H1 (cell line): ENCODE results near the gene ERI3. TPM values are rescaled to one million over a fixed set of nuclear protein-coding genes. Genes with fewer than 3 reads are reported as not detected.

ENCODE experiments used
- CTCF ChIA-PET: fragments of 300-600 bp; sonication (Branson Sonifier 250); formaldehyde crosslinking; loops from one replicate; lab custom pipeline; 2021; ENCODE audit not compliant: partially characterized antibody; lab: Charles Lee
- POLR2A ChIA-PET: fragments of 300-600 bp; sonication (Branson Sonifier 250); formaldehyde crosslinking; loops from one replicate; lab custom pipeline; 2021; ENCODE audit warnings: inconsistent platforms; ENCODE audit not compliant: partially characterized antibody; lab: Charles Lee
- DNase-seq, 2 experiments: peaks; one replicate each; pipeline versions ENCODE4 v3.0.0 to v3.0.0-alpha.2; 2010 to 2022; ENCODE audit warnings: low spot score in 2 of 2, low read depth in 1 of 2, mixed read lengths in 1 of 2
- FAIRE-seq: peaks from 2 replicates; lab custom pipeline; 2011; peaks lifted over from hg19 to GRCh38; lab: Jason Lieb, UNC
- H2AFZ ChIP-seq: 2 replicates; pipeline ENCODE4 v1.8.1; 2012; ENCODE audit warnings: low read length, inconsistent platforms
- H2AK5ac ChIP-seq: 2 replicates; pipeline ENCODE4 v1.6.1; 2013; ENCODE audit warnings: low read depth, low read length
- H2BK120ac ChIP-seq: replicated peaks from 2 replicates; pipeline ENCODE3; 2013; ENCODE audit warnings: low read depth, low read length, inconsistent platforms
- H2BK12ac ChIP-seq: 2 replicates; pipeline ENCODE4 v1.6.1; 2013; ENCODE audit warnings: low read depth, low read length
- H2BK15ac ChIP-seq: 2 replicates; pipeline ENCODE4 v1.6.1; 2013; ENCODE audit warnings: low read length
- H2BK20ac ChIP-seq: 2 replicates; pipeline ENCODE4 v1.6.1; 2013; ENCODE audit warnings: low read length
- H2BK5ac ChIP-seq: 2 replicates; pipeline ENCODE4 v1.6.1; 2013; ENCODE audit warnings: low read depth, low read length
- H3K14ac ChIP-seq: 2 replicates; pipeline ENCODE4 v1.6.1; 2013; ENCODE audit warnings: inconsistent platforms; ENCODE audit not compliant: insufficient read length
- H3K18ac ChIP-seq: 2 replicates; pipeline ENCODE4 v1.6.1; 2013; ENCODE audit warnings: low read length; ENCODE audit errors: extremely low read depth
- H3K23ac ChIP-seq: 2 replicates; pipeline ENCODE4 v1.6.1; 2013; ENCODE audit warnings: inconsistent platforms; ENCODE audit not compliant: insufficient read length
- H3K23me2 ChIP-seq: 2 replicates; pipeline ENCODE4 v1.6.1; 2013; ENCODE audit warnings: low read depth, low read length
- H3K27ac ChIP-seq: 2 replicates; pipeline ENCODE4 v1.6.1; 2011; ENCODE audit warnings: low read depth, low read length, inconsistent platforms
- H3K27me3 ChIP-seq, 4 experiments: replicated peaks in 1 of 4; 1 replicate in 1 of 4; 2 replicates in 3 of 4; pipeline versions ENCODE4 v1.6.1 to v1.8.1; 2011 to 2013; ENCODE audit warnings: low read length in 3 of 4, mild to moderate bottlenecking in 3 of 4, inconsistent platforms in 2 of 4, mixed read lengths in 2 of 4, moderate library complexity in 1 of 4; ENCODE audit not compliant: control insufficient read depth in 3 of 4, insufficient read depth in 3 of 4; ENCODE audit errors: extremely low read depth in 1 of 4
- H3K36me3 ChIP-seq, 4 experiments: 2 replicates each; pipeline versions ENCODE4 v1.6.1 to v1.8.1; 2011 to 2013; ENCODE audit warnings: mild to moderate bottlenecking in 4 of 4, low read length in 3 of 4, moderate library complexity in 2 of 4, control low read depth in 1 of 4, inconsistent platforms in 1 of 4; ENCODE audit not compliant: insufficient read depth in 4 of 4, control insufficient read depth in 2 of 4
- H3K4ac ChIP-seq: replicated peaks from 2 replicates; pipeline ENCODE3; 2013; ENCODE audit warnings: low read length, low read depth, mixed read lengths, inconsistent platforms; ENCODE audit not compliant: insufficient read length
- H3K4me1 ChIP-seq, 4 experiments: replicated peaks in 1 of 4; 1 replicate in 1 of 4; 2 replicates in 3 of 4; pipeline versions ENCODE4 v1.6.1 to v1.8.1; 2011 to 2013; ENCODE audit warnings: low read length in 3 of 4, inconsistent platforms in 2 of 4, mixed read lengths in 1 of 4; ENCODE audit not compliant: insufficient read depth in 4 of 4, control insufficient read depth in 3 of 4
- H3K4me2 ChIP-seq, 2 experiments: 2 replicates each; pipeline versions ENCODE4 v1.6.1 to v1.8.1; 2011 to 2013; ENCODE audit warnings: low read depth in 2 of 2, low read length in 2 of 2, control low read depth in 1 of 2, inconsistent platforms in 1 of 2, mild to moderate bottlenecking in 1 of 2; ENCODE audit not compliant: insufficient read depth in 1 of 2
- H3K4me3 ChIP-seq, 4 experiments: fragments of 200-600, 300-600 bp in 1 of 4; sonication (generic), shearing (Covaris generic), sonication (Bioruptor Twin) in 1 of 4; 2 replicates each; pipeline versions ENCODE4 v1.5.1 to v1.8.1; 2011 to 2016; ENCODE audit warnings: low read length in 4 of 4, low read depth in 3 of 4, control low read depth in 2 of 4, inconsistent platforms in 2 of 4, mild to moderate bottlenecking in 2 of 4, mixed read lengths in 1 of 4, moderate library complexity in 1 of 4; ENCODE audit not compliant: insufficient read depth in 2 of 4; ENCODE audit errors: extremely low read depth in 1 of 4
- H3K56ac ChIP-seq: replicated peaks from 2 replicates; pipeline ENCODE3; 2013; ENCODE audit warnings: low read depth, mild to moderate bottlenecking, mixed read lengths, low read length, inconsistent platforms; ENCODE audit not compliant: insufficient read length
- H3K79me1 ChIP-seq: 2 replicates; pipeline ENCODE4 v1.6.1; 2013; ENCODE audit warnings: low read depth, low read length, control low read depth
- H3K79me2 ChIP-seq, 2 experiments: 2 replicates each; pipeline versions ENCODE4 v1.6.1 to v1.8.1; 2012 to 2013; ENCODE audit warnings: low read length in 2 of 2, mild to moderate bottlenecking in 2 of 2, inconsistent platforms in 1 of 2; ENCODE audit not compliant: insufficient read depth in 2 of 2, control insufficient read depth in 1 of 2
- H3K9ac ChIP-seq, 4 experiments: replicated peaks in 1 of 4; 1 replicate in 1 of 4; 2 replicates in 3 of 4; pipeline versions ENCODE4 v1.6.1 to v1.8.1; 2011 to 2013; ENCODE audit warnings: low read depth in 3 of 4, low read length in 3 of 4, control low read depth in 2 of 4, mild to moderate bottlenecking in 2 of 4, moderate library complexity in 2 of 4, inconsistent platforms in 1 of 4; ENCODE audit errors: extremely low read depth in 1 of 4
- H3K9me3 ChIP-seq, 2 experiments: 2 replicates each; pipeline versions ENCODE4 v1.6.1 to v1.8.1; 2012 to 2013; ENCODE audit warnings: mild to moderate bottlenecking in 2 of 2, moderate library complexity in 2 of 2, control low read depth in 1 of 2, inconsistent platforms in 1 of 2, low read depth in 1 of 2, low read length in 1 of 2, mixed read lengths in 1 of 2; ENCODE audit not compliant: insufficient read depth in 2 of 2
- H4K20me1 ChIP-seq, 2 experiments: replicated peaks in 1 of 2; 2 replicates each; pipeline versions ENCODE3 to v1.8.1; 2011 to 2013; ENCODE audit warnings: inconsistent platforms in 2 of 2, low read length in 2 of 2, mild to moderate bottlenecking in 1 of 2; ENCODE audit not compliant: insufficient read depth in 2 of 2, control insufficient read depth in 1 of 2
- H4K5ac ChIP-seq: 2 replicates; pipeline ENCODE4 v1.6.1; 2013; ENCODE audit warnings: low read length, low read depth, mixed read lengths, inconsistent platforms; ENCODE audit not compliant: insufficient read length
- H4K8ac ChIP-seq: 2 replicates; pipeline ENCODE4 v1.8.0; 2013; ENCODE audit warnings: mild to moderate bottlenecking, moderate library complexity, low read length, inconsistent platforms; ENCODE audit not compliant: insufficient read depth; ENCODE audit errors: extremely low read depth
- H4K91ac ChIP-seq: replicated peaks from 2 replicates; pipeline ENCODE3; 2013; ENCODE audit warnings: low read length, mixed read lengths, inconsistent platforms; ENCODE audit not compliant: insufficient read length
- EP300 ChIP-seq, 2 experiments: IDR thresholded peaks; 1 replicate in 1 of 2; 2 replicates in 1 of 2; pipeline ENCODE4 v1.6.1; 2011 to 2012; ENCODE audit warnings: low read depth in 2 of 2, low read length in 2 of 2, mild to moderate bottlenecking in 2 of 2, borderline replicate concordance in 1 of 2, inconsistent platforms in 1 of 2, moderate library complexity in 1 of 2
- SUZ12 ChIP-seq: fragments of 200-600 bp; sonication (generic); IDR thresholded peaks from 2 replicates; pipeline ENCODE4 v1.6.1; 2012; ENCODE audit warnings: mild to moderate bottlenecking, inconsistent platforms, low read length, moderate library complexity, mixed read lengths
- WGBS, 2 experiments: shearing (Covaris generic) in 1 of 2; methylation state at CpG; one replicate each; pipeline versions ENCODE4 v1.1.6 to v1.1.7; 2013 to 2015; ENCODE audit warnings: low lambda C conversion rate in 2 of 2, mixed read lengths in 2 of 2, inconsistent platforms in 1 of 2, low coverage in 1 of 2, missing lambda C conversion rate in 1 of 2; ENCODE audit not compliant: insufficient replicate concordance in 2 of 2, insufficient coverage in 1 of 2, insufficient read length in 1 of 2; ENCODE audit errors: extremely low coverage in 1 of 2, missing lambda C conversion rate in 1 of 2; 5-methylcytosine and 5-hydroxymethylcytosine counted together
- polyA plus RNA-seq, 7 experiments: library from polyadenylated mRNA; depleted of rRNA in 3 of 7; stranded (reverse) in 5 of 7; unstranded in 2 of 7; fragments of >200 nt in 5 of 7; fragments of 200-250 nt in 2 of 7; gene quantifications; 1 replicate in 5 of 7; 2 replicates in 1 of 7; 4 replicates in 1 of 7; pipeline versions ENCODE4 v1.2.1 to v1.2.3, GENCODE V29; 2011 to 2013; ENCODE audit warnings: missing spikeins in 2 of 7, mixed read lengths in 2 of 7
- total RNA-seq: library from RNA; stranded (reverse); fragmentation: NEBNext Ultra II Directional; extraction: Animal tissue kit (Norgen Biotek cat#: 25700); gene quantifications from 2 replicates; pipeline ENCODE4 v1.2.1, GENCODE V29; 2021
- TF ChIP-seq, protein P1 (sequence below): IDR thresholded peaks from 2 replicates; pipeline ENCODE4 v1.6.1; 2012; ENCODE audit warnings: inconsistent platforms

The ERI3 gene
- total and polyA plus RNA-seq, 2 of the 8 experiments (the other 6 are each of a cell fraction or from before 2014, with no cell fraction given): 81.1 to 199 TPM

DNA sequence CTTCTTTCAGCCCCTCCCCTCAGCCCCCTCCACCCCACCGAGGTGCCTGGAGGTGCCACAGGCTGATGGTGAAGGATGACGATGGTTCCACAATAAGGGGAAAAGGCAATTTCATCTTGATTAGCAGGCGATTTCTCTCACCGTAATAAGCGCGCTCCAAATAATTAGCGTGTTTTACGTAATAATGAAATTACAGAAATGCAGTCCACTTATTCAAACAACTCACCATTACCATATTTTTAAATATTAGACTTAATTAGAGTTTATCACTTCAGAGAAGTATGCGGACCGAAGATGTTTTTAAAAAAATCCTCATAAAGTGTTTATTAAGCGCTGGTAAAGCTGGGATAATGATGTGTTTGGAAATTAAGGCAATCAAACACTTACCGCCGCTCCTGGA, 126.8 kb downstream of the ERI3 start:
- CTCF ChIA-PET: interaction anchor here (0.8 to 18.7 kb wide), 3 partner anchors 8 to 380 kb away, joined by 5 to 191 read pairs (median 38); no protein-coding TSS in a partner anchor
- no peak for TF ChIP-seq EP300 (IDR thresholded peaks at IDR 0.05; ENCODE audit: borderline replicate concordance in 1 of 2, low read depth in 2 of 2, low read length in 2 of 2)
- no peak for TF ChIP-seq SUZ12
- TF ChIP-seq, protein P1, sequence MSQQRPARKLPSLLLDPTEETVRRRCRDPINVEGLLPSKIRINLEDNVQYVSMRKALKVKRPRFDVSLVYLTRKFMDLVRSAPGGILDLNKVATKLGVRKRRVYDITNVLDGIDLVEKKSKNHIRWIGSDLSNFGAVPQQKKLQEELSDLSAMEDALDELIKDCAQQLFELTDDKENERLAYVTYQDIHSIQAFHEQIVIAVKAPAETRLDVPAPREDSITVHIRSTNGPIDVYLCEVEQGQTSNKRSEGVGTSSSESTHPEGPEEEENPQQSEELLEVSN: no peak

More for the DNA sequence above, 126.8 kb downstream of the ERI3 start:
- Histone ChIP-seq H4K8ac (no peak overlapping the region), H4K5ac (no peak overlapping the region), H3K79me2 (no peaks in the 10 kb centered on the region), H3K56ac (no peak overlapping the region), H3K27ac (no peak overlapping the region), H3K4me2 (no peak overlapping the region), H2BK120ac (no peak overlapping the region), H3K4me3 (no peak overlapping the region), H3K23ac (no peak overlapping the region), H3K23me2 (no peaks in the 10 kb centered on the region), H3K27me3 (no peaks in the 10 kb centered on the region; a peak in 1 of 7 replicates), H3K14ac (no peak overlapping the region), H2BK12ac (no peak overlapping the region), H3K4ac (no peak overlapping the region), H3K36me3 (peaks cover 0 to 21% (median 4%) of the 10 kb centered on the region in 4 experiments; a peak in 4 of 8 replicates), H3K4me1 (no peaks in the 10 kb centered on the region), H2AK5ac (no peak overlapping the region), H3K9ac (no peak overlapping the region), H2BK5ac (no peak overlapping the region), H2BK15ac (no peak overlapping the region), H3K18ac (no peak overlapping the region), H4K20me1 (peaks cover 0 to under 1% of the 10 kb centered on the region in 2 experiments), H3K9me3 (peaks cover 20 to 24% of the 10 kb centered on the region in 2 experiments), H3K79me1 (no peaks in the 10 kb centered on the region), H4K91ac (no peak overlapping the region), H2AFZ (no peak overlapping the region), H2BK20ac (no peak overlapping the region)
- WGBS, 2 experiments: 95% methylated on average over 13 of the region's 13 CpGs; no CpG with 5 or more reads in 1 of the 2 experiments
- POLR2A ChIA-PET: interaction anchor here (1.0 to 3.6 kb wide), 3 partner anchors 8 to 11 kb away, joined by 3 to 12 read pairs (median 3); no protein-coding TSS in a partner anchor
- FAIRE-seq: no peak
- no peak for DNase-seq
